ENCODE results near the gene MYH13. TPM values are rescaled to one million over a fixed set of nuclear protein-coding genes. Genes with fewer than 3 reads are reported as not detected.

The MYH13 gene
- total and polyA plus RNA-seq, 2 donors (not counting 3 experiments of a cell fraction or from before 2014, with no cell fraction given): not detected

- BruUV-seq (replicated peaks): no TSS peak
- DNase-seq (ENCODE audit: low read depth, low spot score) (no peak), FAIRE-seq (no peak)
- intact Hi-C loops (cut with micrococcal nuclease) (no loop called here), dilution Hi-C loops (cut with MboI; ENCODE audit: extremely low pct_ligation_motif_present, low sequenced_read_pairs) (no loop called here)
- H3K4me1 ChIP-seq (ENCODE audit: control insufficient read depth, extremely low read depth, insufficient read depth, low read length): no peaks in the 10 kb centered on the region
- no peak overlapping the region for H3K4me2 ChIP-seq (ENCODE audit: insufficient read depth, low read length)
- H2AFZ ChIP-seq (ENCODE audit: low read depth, low read length): no peak overlapping the region
- peaks cover 1% of the 10 kb centered on the region for H3K9me3 ChIP-seq (replicated peaks; ENCODE audit: control insufficient read depth, insufficient read depth, low read length)
- no peak overlapping the region for H3K4me3 ChIP-seq (replicated peaks in 1 of 3; ENCODE audit: insufficient read depth in 1 of 3, low read depth in 1 of 3, low read length in 3 of 3)
- H4K20me1 ChIP-seq (replicated peaks; ENCODE audit: control insufficient read depth, extremely low read depth, insufficient read depth, low read length): no peaks in the 10 kb centered on the region
- no peaks in the 10 kb centered on the region for H3K36me3 ChIP-seq (ENCODE audit: control insufficient read depth in 2 of 2, extremely low read depth in 1 of 2, insufficient read depth in 2 of 2, low read length in 2 of 2)
- TF ChIP-seq POLR2A (IDR thresholded peaks at IDR 0.05; ENCODE audit: low read depth, low read length) (no peak), POLR2AphosphoS5 (IDR thresholded peaks at IDR 0.05; ENCODE audit: insufficient read depth, low read depth, low read length) (no peak), GATA2 (IDR thresholded peaks at IDR 0.05; ENCODE audit: insufficient read depth, insufficient read length, low read depth, low read length) (no peak), CTCF (IDR thresholded peaks at IDR 0.05; ENCODE audit: extremely low read depth in 1 of 2, insufficient read depth in 1 of 2, low read depth in 1 of 2, low read length in 2 of 2) (no peak), MYC (IDR thresholded peaks at IDR 0.05; ENCODE audit: low read depth, low read length) (no peak), EZH2 (IDR thresholded peaks at IDR 0.05; ENCODE audit: borderline replicate concordance, low read depth, low read length, severe bottlenecking) (no peak), FOS (IDR thresholded peaks at IDR 0.05; ENCODE audit: borderline replicate concordance, insufficient read depth, low read length) (no peak), JUN (IDR thresholded peaks at IDR 0.05; ENCODE audit: borderline replicate concordance, insufficient read depth, insufficient read length, low read depth) (no peak)
- TF ChIP-seq, protein P1, sequence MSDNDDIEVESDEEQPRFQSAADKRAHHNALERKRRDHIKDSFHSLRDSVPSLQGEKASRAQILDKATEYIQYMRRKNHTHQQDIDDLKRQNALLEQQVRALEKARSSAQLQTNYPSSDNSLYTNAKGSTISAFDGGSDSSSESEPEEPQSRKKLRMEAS (IDR thresholded peaks at IDR 0.05; ENCODE audit: insufficient read depth, insufficient read length): no peak
- CTCF ChIA-PET: no interaction called here
- no peaks in the 10 kb centered on the region for H3K79me2 ChIP-seq (ENCODE audit: control insufficient read depth, insufficient read depth, low read length)
- H3K27ac ChIP-seq (ENCODE audit: insufficient read depth, low read depth, low read length): no peak overlapping the region
- no peaks in the 10 kb centered on the region for H3K9me1 ChIP-seq (replicated peaks; ENCODE audit: control insufficient read depth, extremely low read depth, insufficient read depth, low read length)
- no peaks in the 10 kb centered on the region for H3K27me3 ChIP-seq (ENCODE audit: control insufficient read depth in 2 of 2, insufficient read depth in 2 of 2, low read length in 2 of 2)
- no peak overlapping the region for H3K9ac ChIP-seq (replicated peaks; ENCODE audit: extremely low read depth, insufficient read depth, low read length)
- POLR2A ChIA-PET: no interaction called here
These were observed 20.1 kb upstream of the MYH13 start for GRCh38 chr17:10392880-10393279.
